Liver (tissue), 9 donors: ENCODE measurements around the gene PAPOLA. TPM values are rescaled to one million over a fixed set of nuclear protein-coding genes. Genes with fewer than 3 reads are reported as not detected.
A peak's percentile ranks its signal among the peaks of the same experiment; 100 is the strongest.
"Not testable (repeated sequence)": the region's sequence is repeated elsewhere in the genome, so short reads cannot be mapped to it uniquely, and the experiment has no call there.

Experiments
- DNase-seq: peaks from one replicate; pipeline ENCODE4 v3.0.0-alpha.2; 2017; ENCODE audit warnings: low spot score
- H3K27ac ChIP-seq, 2 donors: one replicate each; pipeline ENCODE4 v1.7.0; 2013; ENCODE audit warnings: inconsistent platforms in 2 of 2, low read length in 2 of 2, control low read depth in 1 of 2, low read depth in 1 of 2, mild to moderate bottlenecking in 1 of 2
- H3K27me3 ChIP-seq, 4 donors: one replicate each; pipeline versions ENCODE4 v1.6.1 to v1.7.0; 2013; ENCODE audit warnings: low read length in 3 of 4, inconsistent platforms in 1 of 4, mild to moderate bottlenecking in 1 of 4, moderate library complexity in 1 of 4; ENCODE audit not compliant: control insufficient read depth in 4 of 4, insufficient read depth in 4 of 4
- H3K36me3 ChIP-seq, 4 donors: one replicate each; pipeline versions ENCODE4 v1.6.1 to v1.7.0; 2013; ENCODE audit warnings: low read length in 3 of 4, mild to moderate bottlenecking in 3 of 4, low read depth in 1 of 4, moderate library complexity in 1 of 4; ENCODE audit not compliant: control insufficient read depth in 4 of 4, insufficient read depth in 3 of 4
- H3K4me1 ChIP-seq, 4 donors: one replicate each; pipeline versions ENCODE4 v1.6.1 to v1.7.0; 2013; ENCODE audit warnings: low read length in 3 of 4, mild to moderate bottlenecking in 3 of 4, moderate library complexity in 1 of 4; ENCODE audit not compliant: control insufficient read depth in 4 of 4, insufficient read depth in 4 of 4
- H3K4me3 ChIP-seq, 3 donors: one replicate each; pipeline versions ENCODE4 v1.6.1 to v1.7.0; 2013; ENCODE audit warnings: low read length in 3 of 3, control low read depth in 1 of 3, low read depth in 1 of 3, mild to moderate bottlenecking in 1 of 3
- H3K9ac ChIP-seq, 2 donors: one replicate each; pipeline ENCODE4 v1.7.0; 2013; ENCODE audit warnings: low read length in 2 of 2, mild to moderate bottlenecking in 2 of 2, moderate library complexity in 2 of 2, control low read depth in 1 of 2, low read depth in 1 of 2
- H3K9me3 ChIP-seq, 4 donors: one replicate each; pipeline versions ENCODE4 v1.6.1 to v1.7.0; 2013; ENCODE audit warnings: low read length in 3 of 4; ENCODE audit not compliant: control insufficient read depth in 4 of 4
- CTCF ChIP-seq: fragments of 150-350 bp; IDR thresholded peaks from 2 replicates; pipeline ENCODE4 v1.5.1; 2017; ENCODE audit warnings: improper control_type of control experiment, low read depth, low read length; ENCODE audit not compliant: missing input control
- FOXA1 ChIP-seq: IDR thresholded peaks from 2 replicates; pipeline ENCODE4 v1.6.1; 2016; ENCODE audit warnings: antibody characterized with exemption
- HNF4A ChIP-seq, 2 donors: conservative IDR thresholded peaks; 2 replicates each; pipeline ENCODE4 v1.6.1; 2016; ENCODE audit warnings: antibody characterized with exemption in 2 of 2, mild to moderate bottlenecking in 2 of 2
- HNF4G ChIP-seq: IDR thresholded peaks from 2 replicates; pipeline ENCODE4 v1.6.1; 2016; ENCODE audit warnings: antibody characterized with exemption
- JUND ChIP-seq, 2 donors: IDR thresholded peaks; 2 replicates each; pipeline ENCODE4 v1.6.1; 2016; ENCODE audit warnings: antibody characterized with exemption in 2 of 2
- MAX ChIP-seq: IDR thresholded peaks from 2 replicates; pipeline ENCODE4 v1.6.1; 2016; ENCODE audit warnings: antibody characterized with exemption
- NR2F2 ChIP-seq: IDR thresholded peaks from 2 replicates; pipeline ENCODE4 v1.6.1; 2016; ENCODE audit warnings: antibody characterized with exemption
- ZBTB33 ChIP-seq: IDR thresholded peaks from 2 replicates; pipeline ENCODE4 v1.6.1; 2016; ENCODE audit warnings: antibody characterized with exemption
- WGBS: extraction: QIAGEN DNeasy Blood & Tissue Kit; methylation state at CpG from one replicate; pipeline ENCODE4 v1.1.7; 2013; 5-methylcytosine and 5-hydroxymethylcytosine counted together
- polyA plus RNA-seq, 2 donors: library from polyadenylated mRNA; stranded (reverse) in 1 of 2; unstranded in 1 of 2; fragments of 200-250 nt in 1 of 2; fragments of >200 nt in 1 of 2; fragmentation: Nextera tagmentation in 1 of 2; extraction: Ambion mirVana in 1 of 2; gene quantifications; one replicate each; pipeline versions ENCODE4 v1.2.1 to v1.2.3, GENCODE V29; 2013 to 2015
- total RNA-seq, 2 donors: library from RNA; depleted of rRNA; stranded (reverse); fragments of >200 nt; gene quantifications; one replicate each; pipeline ENCODE4 v1.2.3, GENCODE V29; 2014
- TF ChIP-seq, protein P1 (sequence below): IDR thresholded peaks from 2 replicates; pipeline ENCODE4 v1.6.1; 2016; ENCODE audit warnings: antibody characterized with exemption, mild to moderate bottlenecking
- donor health status: healthy.
- donor health status: healthy.
- donor health status: healthy.
- donor health status: healthy.
- donor health status: healthy.

Gene PAPOLA
- total and polyA plus RNA-seq, 4 donors: 29.4 to 107 (median 71.6) TPM

DNA sequence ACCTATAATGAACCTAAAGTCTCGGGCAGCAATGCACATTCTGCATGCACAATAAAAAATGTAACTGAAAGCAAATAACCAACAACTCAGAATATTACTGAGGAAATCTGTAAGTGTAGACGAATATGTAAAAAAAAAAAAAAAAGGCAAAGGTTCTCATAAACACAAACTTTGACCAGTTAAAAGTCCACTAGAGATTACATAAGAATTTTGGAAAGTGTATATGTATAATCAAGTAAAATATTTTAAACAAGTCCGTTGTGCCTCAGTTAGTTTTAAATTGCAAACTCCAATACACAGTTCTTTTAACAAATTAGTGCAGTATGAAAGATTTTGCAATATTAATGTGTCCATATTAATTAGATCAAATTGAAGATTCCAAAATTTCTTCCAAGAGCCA is 35.3 kb upstream of the PAPOLA start:
- H3K9ac ChIP-seq: no peak overlapping the region
- H3K9me3 ChIP-seq: no peaks in the 10 kb centered on the region
- no peak for DNase-seq
- no peaks in the 10 kb centered on the region for H3K36me3 ChIP-seq
- no peaks in the 10 kb centered on the region for H3K27me3 ChIP-seq
- peaks cover 8 to 31% (median 21%) of the 10 kb centered on the region in 4 donors for H3K4me1 ChIP-seq
- no peak overlapping the region for H3K4me3 ChIP-seq
- WGBS: 44% methylated on average over 3 of the region's 3 CpGs
- peak overlapping the region in 1 of 2 donors; percentile 13 for H3K27ac ChIP-seq
- no peak for TF ChIP-seq NR2F2
- TF ChIP-seq HNF4G: no peak
- peak; percentile 58 to 84 for TF ChIP-seq HNF4A (conservative IDR thresholded peaks at IDR 0.05)
- TF ChIP-seq ZBTB33: no peak
- no peak for TF ChIP-seq FOXA1

DNA sequence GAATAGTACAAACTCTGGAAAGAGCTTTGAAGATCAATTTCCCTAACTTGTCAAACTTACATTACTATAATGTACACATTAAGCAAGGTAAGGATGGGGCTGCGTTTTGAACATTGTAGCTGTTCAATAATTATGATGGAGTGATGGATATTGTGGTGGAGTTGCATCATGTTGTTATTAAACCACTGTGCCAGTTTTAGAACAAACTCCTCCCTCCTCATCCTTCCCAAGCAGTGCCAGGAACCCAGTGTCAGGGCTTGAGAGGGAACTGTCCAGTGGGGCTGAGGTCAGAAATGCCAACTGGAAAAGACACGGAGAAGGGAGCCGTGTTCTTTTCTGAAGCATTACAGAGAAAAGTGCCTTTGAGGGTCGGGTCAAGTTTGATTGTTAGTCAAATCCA is 31.9 kb upstream of the PAPOLA start:
- DNase-seq: no peak
- Histone ChIP-seq H3K27me3 (no peaks in the 10 kb centered on the region), H3K4me3 (no peak overlapping the region), H3K9me3 (no peaks in the 10 kb centered on the region), H3K36me3 (no peaks in the 10 kb centered on the region), H3K4me1 (peaks cover 8 to 21% (median 15%) of the 10 kb centered on the region in 4 donors), H3K27ac (no peak overlapping the region), H3K9ac (no peak overlapping the region)
- TF ChIP-seq, protein P1, sequence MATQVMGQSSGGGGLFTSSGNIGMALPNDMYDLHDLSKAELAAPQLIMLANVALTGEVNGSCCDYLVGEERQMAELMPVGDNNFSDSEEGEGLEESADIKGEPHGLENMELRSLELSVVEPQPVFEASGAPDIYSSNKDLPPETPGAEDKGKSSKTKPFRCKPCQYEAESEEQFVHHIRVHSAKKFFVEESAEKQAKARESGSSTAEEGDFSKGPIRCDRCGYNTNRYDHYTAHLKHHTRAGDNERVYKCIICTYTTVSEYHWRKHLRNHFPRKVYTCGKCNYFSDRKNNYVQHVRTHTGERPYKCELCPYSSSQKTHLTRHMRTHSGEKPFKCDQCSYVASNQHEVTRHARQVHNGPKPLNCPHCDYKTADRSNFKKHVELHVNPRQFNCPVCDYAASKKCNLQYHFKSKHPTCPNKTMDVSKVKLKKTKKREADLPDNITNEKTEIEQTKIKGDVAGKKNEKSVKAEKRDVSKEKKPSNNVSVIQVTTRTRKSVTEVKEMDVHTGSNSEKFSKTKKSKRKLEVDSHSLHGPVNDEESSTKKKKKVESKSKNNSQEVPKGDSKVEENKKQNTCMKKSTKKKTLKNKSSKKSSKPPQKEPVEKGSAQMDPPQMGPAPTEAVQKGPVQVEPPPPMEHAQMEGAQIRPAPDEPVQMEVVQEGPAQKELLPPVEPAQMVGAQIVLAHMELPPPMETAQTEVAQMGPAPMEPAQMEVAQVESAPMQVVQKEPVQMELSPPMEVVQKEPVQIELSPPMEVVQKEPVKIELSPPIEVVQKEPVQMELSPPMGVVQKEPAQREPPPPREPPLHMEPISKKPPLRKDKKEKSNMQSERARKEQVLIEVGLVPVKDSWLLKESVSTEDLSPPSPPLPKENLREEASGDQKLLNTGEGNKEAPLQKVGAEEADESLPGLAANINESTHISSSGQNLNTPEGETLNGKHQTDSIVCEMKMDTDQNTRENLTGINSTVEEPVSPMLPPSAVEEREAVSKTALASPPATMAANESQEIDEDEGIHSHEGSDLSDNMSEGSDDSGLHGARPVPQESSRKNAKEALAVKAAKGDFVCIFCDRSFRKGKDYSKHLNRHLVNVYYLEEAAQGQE: peak; percentile 42
- TF ChIP-seq HNF4A (conservative IDR thresholded peaks at IDR 0.05) (peak; percentile 15 to 23), JUND (IDR thresholded peaks at IDR 0.05) (no peak), CTCF (no peak), MAX (no peak)
- 36% methylated on average over 4 of the region's 4 CpGs for WGBS

DNA sequence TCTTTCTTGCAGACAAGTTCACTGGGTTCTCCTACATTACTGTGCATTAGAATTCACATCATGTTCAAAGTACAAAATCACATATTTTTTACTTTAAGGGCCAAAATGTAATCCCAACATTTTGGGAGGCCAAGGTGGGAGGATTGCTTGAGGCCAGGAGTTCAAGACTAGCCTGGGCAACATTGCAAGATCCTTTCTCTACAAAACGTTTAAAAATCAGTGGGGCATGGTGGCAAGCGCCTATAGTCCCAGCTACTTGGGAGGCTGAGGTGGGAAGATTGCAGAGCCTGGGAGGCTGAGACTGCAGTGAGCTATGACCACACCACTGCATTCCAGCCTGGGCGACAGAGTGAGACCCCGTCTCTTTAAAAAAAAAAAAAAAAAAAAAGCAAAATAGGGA is 31.2 kb upstream of the PAPOLA start:
- DNase-seq, H3K36me3 ChIP-seq, H3K27me3 ChIP-seq, H3K9me3 ChIP-seq, H3K27ac ChIP-seq, H3K4me3 ChIP-seq, H3K9ac ChIP-seq: not testable (repeated sequence)
- H3K4me1 ChIP-seq: peaks cover 8 to 21% (median 15%) of the 10 kb centered on the region in 4 donors
- 92% methylated on average over 4 of the region's 4 CpGs for WGBS
